ENCODE data around the gene SERGEF. TPM values are rescaled to one million over a fixed set of nuclear protein-coding genes. Genes with fewer than 3 reads are reported as not detected.

Gene SERGEF
- total RNA-seq, 2 experiments from 2014 or later, result 30.4 to 38.8 TPM

DNA sequence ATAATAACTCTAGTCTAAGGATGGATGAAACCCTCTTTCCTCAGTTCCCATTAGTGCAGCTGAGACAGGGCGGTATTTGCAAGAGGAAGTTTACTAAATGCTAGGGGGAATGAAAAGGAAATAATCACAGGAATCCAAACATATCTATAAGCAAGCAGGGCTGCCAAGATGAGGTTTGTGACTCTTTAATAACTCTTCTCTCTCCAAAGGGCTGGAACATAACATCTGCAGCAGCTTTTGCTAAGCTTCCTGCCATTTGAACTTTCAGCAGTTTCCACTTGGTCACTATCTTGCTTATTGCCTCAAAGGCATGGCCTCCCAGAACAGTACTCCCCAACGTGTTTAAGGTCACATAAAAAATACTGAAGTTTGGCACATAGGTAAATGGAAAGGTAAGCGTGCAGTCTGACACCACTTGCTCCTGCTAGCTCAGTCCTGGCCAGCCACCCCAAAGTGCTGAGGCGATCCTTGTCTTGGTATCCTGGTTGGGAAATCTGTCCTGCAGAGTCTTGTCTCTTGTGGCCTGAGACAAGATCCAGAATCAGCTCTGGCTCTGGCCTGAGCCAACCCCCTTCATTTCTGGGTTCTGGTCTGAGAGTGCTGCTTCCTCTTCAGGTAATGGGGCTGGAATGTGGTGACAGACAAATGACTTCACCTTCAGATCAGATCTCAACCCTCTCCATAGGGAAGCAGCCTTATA lies 196.5 kb downstream of the SERGEF start:
- Mint-ChIP-seq H3K9me3 (ENCODE audit: low read depth) (no peaks in the 10 kb centered on the region), H3K4me1 (no peaks in the 10 kb centered on the region), H3K36me3 (no peaks in the 10 kb centered on the region), H3K27me3 (no peaks in the 10 kb centered on the region), H3K4me3 (no peak overlapping the region), H3K27ac (no peak overlapping the region)
- CTCF ChIA-PET, result no interaction called here
- ATAC-seq, result no peak
- no peak for DNase-seq

DNA sequence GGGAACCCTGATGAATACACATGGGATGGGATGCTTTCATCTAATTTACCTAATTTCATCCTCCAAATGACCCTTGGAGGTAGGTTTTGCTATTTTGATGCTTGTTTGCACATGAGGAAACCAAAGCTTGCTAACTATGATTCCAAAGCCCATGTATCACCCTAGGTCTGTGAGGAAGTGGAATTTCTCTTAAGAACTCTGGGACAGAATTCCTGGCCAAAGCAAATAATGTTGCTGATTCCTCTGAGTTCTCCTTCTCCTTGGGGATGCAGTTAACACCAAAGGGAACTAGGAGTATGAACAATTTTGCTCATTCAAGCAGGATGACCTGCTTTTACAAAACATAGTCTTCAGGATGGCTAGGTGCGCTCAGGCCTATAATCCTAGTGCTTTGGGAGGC lies 198.3 kb downstream of the SERGEF start:
- H3K27me3 Mint-ChIP-seq, result no peaks in the 10 kb centered on the region
- no peaks in the 10 kb centered on the region for H3K9me3 Mint-ChIP-seq (ENCODE audit: low read depth)
- DNase-seq (no peak), ATAC-seq (no peak)
- CTCF ChIA-PET, result no interaction called here
- no peak overlapping the region for H3K4me3 Mint-ChIP-seq
- no peaks in the 10 kb centered on the region for H3K4me1 Mint-ChIP-seq
- no peak overlapping the region for H3K27ac Mint-ChIP-seq
- H3K36me3 Mint-ChIP-seq, result no peaks in the 10 kb centered on the region

DNA sequence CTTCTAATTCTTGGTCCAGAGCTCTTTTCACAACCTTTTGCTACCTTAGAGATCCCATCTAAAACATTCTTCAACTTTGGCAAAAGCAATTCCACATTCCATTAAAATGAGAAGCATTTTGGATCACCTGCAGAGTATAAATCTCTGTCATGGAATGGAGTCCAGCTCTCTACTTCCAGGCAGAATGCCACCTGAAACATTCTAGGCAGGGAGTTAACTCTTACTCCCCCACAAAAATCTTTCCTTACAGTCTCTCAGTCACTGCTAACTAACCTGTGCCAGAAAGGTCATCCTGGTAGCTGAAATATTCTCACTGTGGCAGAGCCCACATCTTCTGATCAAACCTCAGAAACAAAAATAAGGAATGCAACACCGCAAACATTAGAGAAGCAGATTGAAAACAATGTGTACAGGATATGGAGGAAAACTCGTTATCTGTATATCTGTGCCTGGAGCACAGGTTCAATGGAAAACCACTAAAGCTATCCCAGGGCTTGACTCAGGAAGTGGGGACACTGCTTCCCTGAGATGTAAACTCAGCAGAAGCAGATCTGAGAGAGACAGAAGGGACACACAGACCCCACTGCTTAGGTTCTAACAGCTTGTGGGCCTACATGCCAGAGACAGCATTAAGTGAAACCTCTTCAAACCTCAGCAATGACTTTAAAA lies 199.3 kb downstream of the SERGEF start:
- no peak for ATAC-seq
- no peak overlapping the region for H3K27ac Mint-ChIP-seq
- no peaks in the 10 kb centered on the region for H3K27me3 Mint-ChIP-seq
- H3K4me3 Mint-ChIP-seq, result no peak overlapping the region
- no peaks in the 10 kb centered on the region for H3K9me3 Mint-ChIP-seq (ENCODE audit: low read depth)
- no peaks in the 10 kb centered on the region for H3K36me3 Mint-ChIP-seq
- H3K4me1 Mint-ChIP-seq, result no peaks in the 10 kb centered on the region
- DNase-seq, result no peak
- CTCF ChIA-PET, result no interaction called here

DNA sequence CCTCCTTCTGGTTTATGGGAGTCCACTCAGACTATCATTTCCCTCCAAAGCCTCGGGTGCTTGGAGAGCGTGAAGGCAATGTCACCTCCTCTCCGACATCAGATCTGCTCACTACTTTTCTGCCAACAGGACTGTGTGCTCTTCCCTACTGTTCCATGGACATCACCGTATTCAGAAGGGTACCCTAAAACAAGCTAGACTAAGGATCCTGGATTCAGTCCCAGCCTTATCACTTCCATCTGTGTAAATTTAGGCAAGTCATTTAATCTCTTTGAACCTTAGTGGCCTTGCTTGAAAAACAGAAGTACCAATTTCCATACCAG lies 200.0 kb downstream of the SERGEF start:
- Mint-ChIP-seq H3K4me1 (no peaks in the 10 kb centered on the region), H3K9me3 (ENCODE audit: low read depth) (no peaks in the 10 kb centered on the region), H3K27ac (no peak overlapping the region), H3K4me3 (no peak overlapping the region), H3K27me3 (no peaks in the 10 kb centered on the region), H3K36me3 (no peaks in the 10 kb centered on the region)
- ATAC-seq, result no peak
- DNase-seq, result no peak
- CTCF ChIA-PET, result no interaction called here

DNA sequence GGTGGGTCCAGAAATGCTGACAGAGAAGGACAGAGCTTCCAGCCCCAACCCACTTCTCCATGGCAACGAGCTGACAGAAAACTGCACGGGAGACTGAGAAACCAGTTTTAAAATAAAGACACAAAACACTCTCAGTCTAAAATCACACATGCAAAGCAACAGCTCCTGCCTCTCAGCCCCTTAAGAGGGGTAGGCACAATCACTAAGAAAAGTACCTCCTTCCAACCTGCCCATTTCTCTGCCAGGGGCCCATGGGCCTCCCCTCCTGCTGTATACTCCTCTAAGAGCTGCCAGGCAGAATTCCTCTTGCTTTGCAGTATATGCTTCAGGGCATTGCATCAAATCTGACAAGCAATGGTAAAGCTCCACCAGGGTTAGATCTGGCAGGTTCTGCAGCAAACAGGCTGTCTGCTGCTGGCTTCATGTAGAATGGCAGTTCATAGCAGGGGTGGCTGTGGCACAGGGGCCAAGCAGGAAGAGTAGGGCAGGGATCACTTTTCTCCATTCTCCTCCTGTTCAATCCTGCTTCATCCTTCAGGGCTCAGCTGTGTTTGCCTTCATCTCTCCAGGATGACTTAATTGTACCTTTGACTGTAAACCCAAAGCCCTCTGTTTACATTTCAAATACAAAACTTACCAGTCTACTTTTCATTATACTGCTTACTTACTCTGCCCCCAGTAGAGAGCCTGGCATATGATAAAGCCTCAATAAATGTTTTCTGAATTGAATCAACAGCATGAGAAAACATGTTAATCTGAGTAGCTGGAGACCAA lies 200.6 kb downstream of the SERGEF start:
- H3K27me3 Mint-ChIP-seq, result no peaks in the 10 kb centered on the region
- H3K4me3 Mint-ChIP-seq, result no peak overlapping the region
- H3K36me3 Mint-ChIP-seq, result no peaks in the 10 kb centered on the region
- no peaks in the 10 kb centered on the region for H3K9me3 Mint-ChIP-seq (ENCODE audit: low read depth)
- H3K27ac Mint-ChIP-seq, result no peak overlapping the region
- CTCF ChIA-PET, result no interaction called here
- no peaks in the 10 kb centered on the region for H3K4me1 Mint-ChIP-seq
- DNase-seq (no peak), ATAC-seq (no peak)

DNA sequence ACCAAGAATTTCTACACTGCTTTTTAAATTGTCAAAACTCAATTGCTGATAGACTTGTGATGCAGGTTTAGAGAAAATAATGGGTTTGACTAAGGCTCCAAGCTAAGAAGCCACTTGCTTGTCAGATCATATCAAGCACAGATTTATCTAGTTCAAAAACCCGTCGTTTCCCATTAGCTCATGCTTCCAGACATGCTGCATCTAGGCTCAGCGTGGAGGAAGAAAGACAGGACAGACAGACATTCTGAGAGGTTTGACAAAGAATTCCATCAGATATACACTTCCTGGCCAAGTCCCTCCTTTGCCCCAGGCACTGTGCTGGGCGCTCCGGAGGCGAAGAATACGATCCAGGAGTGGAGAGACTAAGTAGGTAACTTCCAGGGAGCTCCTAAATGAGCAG lies 201.5 kb downstream of the SERGEF start:
- Mint-ChIP-seq H3K27ac (no peak overlapping the region), H3K4me1 (no peaks in the 10 kb centered on the region), H3K27me3 (no peaks in the 10 kb centered on the region), H3K4me3 (no peak overlapping the region), H3K36me3 (no peaks in the 10 kb centered on the region), H3K9me3 (ENCODE audit: low read depth) (no peaks in the 10 kb centered on the region)
- ATAC-seq (no peak), DNase-seq (no peak)
- CTCF ChIA-PET, result no interaction called here

DNA sequence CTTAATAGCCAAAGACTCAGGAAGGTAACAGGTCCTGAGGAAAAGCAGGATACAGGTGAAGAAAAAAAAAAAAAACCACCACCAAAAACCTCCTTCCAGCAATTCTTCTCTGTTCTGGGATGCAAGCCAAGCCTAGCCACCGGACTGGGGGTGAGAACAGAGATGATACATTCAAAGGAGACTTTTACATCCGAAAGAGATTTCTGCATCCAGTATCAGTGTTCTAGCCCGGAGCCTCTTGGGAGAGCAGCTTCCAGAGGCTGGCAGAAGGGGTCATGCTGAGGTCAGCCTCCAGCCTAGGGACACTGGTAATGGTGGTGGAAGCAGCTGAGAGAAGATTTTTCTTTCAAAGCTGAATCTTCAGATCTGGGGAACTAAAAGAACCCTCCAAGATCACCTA lies 202.1 kb downstream of the SERGEF start:
- H3K36me3 Mint-ChIP-seq, result no peaks in the 10 kb centered on the region
- H3K27ac Mint-ChIP-seq, result no peak overlapping the region
- H3K27me3 Mint-ChIP-seq, result no peaks in the 10 kb centered on the region
- DNase-seq (no peak), ATAC-seq (no peak)
- CTCF ChIA-PET, result no interaction called here
- no peak overlapping the region for H3K4me3 Mint-ChIP-seq
- H3K9me3 Mint-ChIP-seq (ENCODE audit: low read depth), result no peaks in the 10 kb centered on the region
- H3K4me1 Mint-ChIP-seq, result no peaks in the 10 kb centered on the region

DNA sequence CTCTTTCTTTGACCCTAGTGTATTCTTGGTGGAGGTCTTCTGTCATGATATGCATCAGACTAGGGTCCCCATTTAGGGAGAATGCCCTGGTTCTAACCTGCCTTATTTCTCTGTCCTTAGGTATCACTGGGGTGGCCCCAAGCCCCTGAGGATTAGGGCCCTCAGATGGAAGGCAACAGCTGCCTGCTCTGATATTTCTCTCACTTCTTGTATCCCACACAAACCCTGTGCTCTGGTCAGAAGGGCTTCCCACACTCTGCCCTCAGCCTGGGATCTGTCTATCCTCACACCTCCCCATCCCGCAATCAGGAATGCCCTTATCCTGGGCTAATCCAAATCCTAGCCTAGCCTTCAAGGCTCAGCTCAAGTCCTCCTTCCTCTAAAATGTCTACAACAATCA lies 202.8 kb downstream of the SERGEF start:
- H3K4me3 Mint-ChIP-seq, result no peak overlapping the region
- CTCF ChIA-PET, result no interaction called here

DNA sequence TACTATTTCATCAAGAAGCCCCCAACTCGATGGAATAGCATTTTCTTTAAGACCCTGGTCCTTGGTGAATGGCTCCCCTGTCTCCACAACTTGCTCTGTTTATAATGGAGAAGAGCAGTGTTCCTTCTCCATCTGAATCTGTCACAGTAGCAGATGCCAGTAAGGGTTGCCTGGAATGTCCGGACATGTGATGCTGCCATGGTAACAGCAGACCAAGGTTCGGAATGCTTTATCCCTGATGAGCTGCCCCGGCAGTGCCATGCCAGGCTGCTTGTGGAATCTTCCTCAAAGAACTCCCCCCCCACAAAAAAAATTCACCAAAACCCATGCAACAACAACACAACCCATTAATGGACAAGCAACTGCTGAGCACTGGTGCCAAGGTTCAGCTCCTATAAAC lies 205.8 kb downstream of the SERGEF start:
- CTCF ChIA-PET, result no interaction called here
- Mint-ChIP-seq H3K27me3 (no peaks in the 10 kb centered on the region), H3K4me3 (no peak overlapping the region), H3K36me3 (no peaks in the 10 kb centered on the region), H3K4me1 (no peaks in the 10 kb centered on the region), H3K27ac (no peak overlapping the region), H3K9me3 (ENCODE audit: low read depth) (no peaks in the 10 kb centered on the region)
- no peak for ATAC-seq
- no peak for DNase-seq

More for the DNA sequence above, 202.8 kb downstream of the SERGEF start:
- H3K27ac Mint-ChIP-seq, result no peak overlapping the region
- no peaks in the 10 kb centered on the region for H3K4me1 Mint-ChIP-seq
- ATAC-seq (no peak), DNase-seq (no peak)
- H3K36me3 Mint-ChIP-seq, result no peaks in the 10 kb centered on the region
- no peaks in the 10 kb centered on the region for H3K9me3 Mint-ChIP-seq (ENCODE audit: low read depth)
- H3K27me3 Mint-ChIP-seq, result no peaks in the 10 kb centered on the region

DNA sequence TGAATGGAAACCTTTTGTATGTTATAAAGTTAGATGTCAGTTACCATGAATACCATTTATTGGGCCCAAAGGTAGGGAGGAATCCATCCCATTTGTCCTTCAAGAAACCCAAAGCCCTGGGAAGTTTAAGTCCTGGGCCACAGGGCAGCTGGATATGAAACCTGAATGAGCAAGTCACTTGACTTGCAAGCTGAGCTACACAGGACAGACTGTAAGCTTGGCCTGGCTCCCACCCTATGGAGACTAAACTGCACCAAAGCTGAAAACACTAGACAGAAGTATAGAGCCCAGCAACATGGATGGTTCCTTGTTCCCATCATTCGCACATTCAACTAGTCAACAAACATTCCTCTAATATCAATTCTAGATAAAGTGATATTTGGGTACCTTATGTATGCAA lies 207.0 kb downstream of the SERGEF start:
- no peak for DNase-seq
- H3K4me3 Mint-ChIP-seq, result no peak overlapping the region
- H3K4me1 Mint-ChIP-seq, result no peaks in the 10 kb centered on the region
- H3K27me3 Mint-ChIP-seq, result no peaks in the 10 kb centered on the region
- no peaks in the 10 kb centered on the region for H3K9me3 Mint-ChIP-seq (ENCODE audit: low read depth)
- H3K36me3 Mint-ChIP-seq, result no peaks in the 10 kb centered on the region
- no peak overlapping the region for H3K27ac Mint-ChIP-seq
- ATAC-seq, result no peak
- CTCF ChIA-PET, result no interaction called here

DNA sequence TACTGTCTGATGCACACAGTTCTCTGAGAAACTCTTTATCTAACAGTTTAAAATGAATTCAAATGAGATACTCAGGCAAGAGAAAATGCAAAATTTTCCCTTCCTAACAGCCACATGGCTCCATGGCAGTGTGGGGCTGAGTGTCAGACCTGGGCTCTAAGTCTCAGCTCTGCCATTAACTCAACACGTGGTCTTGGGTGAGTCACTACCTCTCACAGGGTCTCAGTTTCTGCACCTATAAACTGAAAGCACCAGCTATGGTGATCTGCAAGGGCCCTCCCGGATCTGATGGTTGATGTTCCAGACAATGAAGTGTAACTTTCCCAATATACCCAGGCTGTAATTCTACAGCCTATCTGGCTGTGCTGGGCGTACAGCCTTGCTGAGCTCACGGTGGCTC lies 207.8 kb downstream of the SERGEF start:
- CTCF ChIA-PET, result no interaction called here
- H3K36me3 Mint-ChIP-seq, result no peaks in the 10 kb centered on the region
- H3K9me3 Mint-ChIP-seq (ENCODE audit: low read depth), result no peaks in the 10 kb centered on the region
- no peaks in the 10 kb centered on the region for H3K4me1 Mint-ChIP-seq
- no peaks in the 10 kb centered on the region for H3K27me3 Mint-ChIP-seq
- ATAC-seq, result no peak
- no peak overlapping the region for H3K27ac Mint-ChIP-seq
- DNase-seq, result no peak
- H3K4me3 Mint-ChIP-seq, result no peak overlapping the region

DNA sequence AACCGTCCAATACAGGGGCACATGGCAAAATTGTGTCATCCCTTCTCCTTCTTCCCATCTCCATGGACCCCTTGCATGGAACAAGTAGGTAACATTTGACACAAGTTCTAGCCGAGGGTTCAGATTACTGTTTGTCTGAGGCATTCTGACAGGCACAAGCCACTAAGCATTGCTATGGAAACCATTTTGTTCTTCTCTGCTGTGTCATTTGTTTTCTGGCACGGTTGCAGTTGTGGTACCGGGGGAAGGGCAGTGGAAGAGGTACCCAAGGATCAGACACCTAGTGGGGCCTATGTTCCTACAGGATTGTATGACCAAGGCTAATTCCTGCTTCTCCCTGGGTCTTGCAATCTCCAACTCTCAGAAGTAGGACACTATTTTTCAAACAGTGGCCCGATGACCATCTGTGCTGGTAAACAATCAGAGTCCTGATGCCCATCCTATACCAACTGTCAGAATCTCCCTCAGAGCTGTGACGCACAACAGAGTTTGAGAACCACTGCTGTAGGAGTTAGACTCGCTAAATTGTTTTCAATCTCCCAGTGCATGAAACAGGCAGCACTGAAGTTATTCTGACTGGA lies 209.0 kb downstream of the SERGEF start:
- no peaks in the 10 kb centered on the region for H3K9me3 Mint-ChIP-seq (ENCODE audit: low read depth)
- CTCF ChIA-PET, result interaction anchor here (1.9 kb wide), 1 partner anchor 73 kb away, joined by 4 read pairs; no protein-coding TSS in a partner anchor
- H3K27me3 Mint-ChIP-seq, result no peaks in the 10 kb centered on the region
- H3K36me3 Mint-ChIP-seq, result no peaks in the 10 kb centered on the region
- DNase-seq (no peak), ATAC-seq (no peak)
- H3K27ac Mint-ChIP-seq, result no peak overlapping the region
- no peaks in the 10 kb centered on the region for H3K4me1 Mint-ChIP-seq
- H3K4me3 Mint-ChIP-seq, result no peak overlapping the region

DNA sequence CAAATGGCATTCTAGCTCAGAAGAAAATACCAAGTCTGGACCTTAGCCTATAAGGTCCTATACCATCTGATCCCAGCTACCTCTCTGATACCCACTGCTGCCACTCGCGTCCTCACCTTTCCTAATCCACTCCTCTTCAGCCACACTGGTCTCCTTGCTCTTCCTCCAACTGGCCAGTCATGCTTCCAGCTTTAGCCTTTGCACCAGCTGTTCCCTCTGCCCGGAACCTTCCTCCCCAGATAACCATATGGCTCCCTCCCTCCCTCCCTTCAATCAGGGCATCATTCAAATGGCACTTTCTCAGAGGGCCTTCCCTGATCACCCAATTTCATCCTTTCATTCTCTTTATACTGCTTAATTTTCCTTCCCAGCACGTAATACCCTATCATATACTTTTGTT lies 210.4 kb downstream of the SERGEF start:
- ATAC-seq (no peak), DNase-seq (no peak)
- H3K27me3 Mint-ChIP-seq, result no peaks in the 10 kb centered on the region
- no peak overlapping the region for H3K4me3 Mint-ChIP-seq
- H3K27ac Mint-ChIP-seq, result no peak overlapping the region
- H3K9me3 Mint-ChIP-seq (ENCODE audit: low read depth), result no peaks in the 10 kb centered on the region
- no peaks in the 10 kb centered on the region for H3K36me3 Mint-ChIP-seq
- no peaks in the 10 kb centered on the region for H3K4me1 Mint-ChIP-seq
- CTCF ChIA-PET, result interaction anchor here (1.9 kb wide), 1 partner anchor 71 kb away, joined by 4 read pairs; no protein-coding TSS in a partner anchor

DNA sequence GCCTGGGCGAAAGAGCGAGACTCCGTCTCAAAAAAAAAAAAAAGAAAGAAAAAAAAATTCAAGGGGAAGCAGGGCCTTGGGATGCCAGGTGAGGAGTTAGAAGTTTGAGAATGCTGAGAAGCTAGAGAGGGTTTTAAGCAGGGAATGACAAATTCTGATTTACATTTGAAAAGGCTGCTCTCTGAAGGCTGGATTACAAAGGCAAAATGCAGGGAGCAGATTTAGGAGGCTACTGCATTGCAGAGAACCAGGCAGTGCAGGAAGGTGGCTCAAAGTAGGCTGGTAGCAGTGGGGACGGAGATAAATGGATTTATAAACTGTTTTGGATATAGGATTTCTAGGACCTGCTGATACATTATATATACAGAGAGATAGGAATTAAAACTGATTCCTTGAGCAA lies 211.7 kb downstream of the SERGEF start:
- Mint-ChIP-seq H3K4me1 (no peaks in the 10 kb centered on the region), H3K36me3 (no peaks in the 10 kb centered on the region), H3K27me3 (no peaks in the 10 kb centered on the region), H3K27ac (no peak overlapping the region), H3K9me3 (ENCODE audit: low read depth) (no peaks in the 10 kb centered on the region), H3K4me3 (no peak overlapping the region)
- CTCF ChIA-PET, result no interaction called here
- DNase-seq, result no peak
- ATAC-seq, result no peak
